Endothelial cell of umbilical vein (primary cell): Measurements from ENCODE around the gene UBAP1.

Experiments used
- CTCF ChIP-seq, 2 donors: IDR thresholded peaks; 1 replicate in 1 of 2; 2 replicates in 1 of 2; pipeline ENCODE4 v1.5.1; 2011; ENCODE audit warnings: low read length in 2 of 2, mild to moderate bottlenecking in 2 of 2, moderate library complexity in 2 of 2, control low read depth in 1 of 2, inconsistent platforms in 1 of 2, low read depth in 1 of 2; ENCODE audit not compliant: insufficient read depth in 1 of 2; ENCODE audit errors: extremely low read depth in 1 of 2
- EZH2 ChIP-seq: IDR thresholded peaks from 2 replicates; pipeline ENCODE4 v1.6.1; 2012; ENCODE audit warnings: borderline replicate concordance, low read depth, mild to moderate bottlenecking, moderate library complexity, low read length, inconsistent platforms; ENCODE audit not compliant: severe bottlenecking
- GATA2 ChIP-seq: IDR thresholded peaks from 2 replicates; pipeline ENCODE4 v1.7.0; 2011; ENCODE audit warnings: low read depth, mild to moderate bottlenecking, moderate library complexity, mixed read lengths, low read length; ENCODE audit not compliant: insufficient read length, insufficient read depth
- MAX ChIP-seq: IDR thresholded peaks from 2 replicates; pipeline ENCODE4 v1.6.1; 2011; ENCODE audit not compliant: insufficient read depth, insufficient read length
- POLR2AphosphoS5 ChIP-seq: IDR thresholded peaks from 2 replicates; pipeline ENCODE4 v1.6.1; 2012; ENCODE audit warnings: low read depth, mild to moderate bottlenecking, control low read depth, low read length, moderate library complexity; ENCODE audit not compliant: insufficient read depth

- no peak for TF ChIP-seq MAX
- no peak for TF ChIP-seq POLR2AphosphoS5
- no peak for TF ChIP-seq GATA2
- no peak for TF ChIP-seq EZH2
- TF ChIP-seq CTCF (IDR thresholded peaks at IDR 0.05; ENCODE audit: extremely low read depth in 1 of 2, insufficient read depth in 1 of 2, low read depth in 1 of 2, low read length in 2 of 2) = no peak
Measured at GRCh38 chr9:34205102-34205501, 26.3 kb downstream of the UBAP1 start.
